HG02852 (cell line): ENCODE measurements around the gene HOXB4.
A peak's percentile ranks its signal among the peaks of the same experiment; 100 is the strongest.

Experiments used
- ATAC-seq: cut with Tn5 transposase; IDR thresholded peaks from one replicate; pipeline ENCODE4 v1.9.1; 2021; ENCODE audit warnings: mild to moderate bottlenecking, moderate library complexity; ENCODE audit not compliant: unreplicated experiment

Gene HOXB4

GRCh38 chr17:48590607-48591161, 12.5 kb upstream of the HOXB4 start:
- ATAC-seq = no peak

GRCh38 chr17:48589831-48590606, 11.9 kb upstream of the HOXB4 start, which contains the start of gene HOXB3:
Gene HOXB3, minus strand, starts transcription at chr17:48590241. Its CDS starts 37,767 bp downstream, at chr17:48552474.
- ATAC-seq = no peak

DNA sequence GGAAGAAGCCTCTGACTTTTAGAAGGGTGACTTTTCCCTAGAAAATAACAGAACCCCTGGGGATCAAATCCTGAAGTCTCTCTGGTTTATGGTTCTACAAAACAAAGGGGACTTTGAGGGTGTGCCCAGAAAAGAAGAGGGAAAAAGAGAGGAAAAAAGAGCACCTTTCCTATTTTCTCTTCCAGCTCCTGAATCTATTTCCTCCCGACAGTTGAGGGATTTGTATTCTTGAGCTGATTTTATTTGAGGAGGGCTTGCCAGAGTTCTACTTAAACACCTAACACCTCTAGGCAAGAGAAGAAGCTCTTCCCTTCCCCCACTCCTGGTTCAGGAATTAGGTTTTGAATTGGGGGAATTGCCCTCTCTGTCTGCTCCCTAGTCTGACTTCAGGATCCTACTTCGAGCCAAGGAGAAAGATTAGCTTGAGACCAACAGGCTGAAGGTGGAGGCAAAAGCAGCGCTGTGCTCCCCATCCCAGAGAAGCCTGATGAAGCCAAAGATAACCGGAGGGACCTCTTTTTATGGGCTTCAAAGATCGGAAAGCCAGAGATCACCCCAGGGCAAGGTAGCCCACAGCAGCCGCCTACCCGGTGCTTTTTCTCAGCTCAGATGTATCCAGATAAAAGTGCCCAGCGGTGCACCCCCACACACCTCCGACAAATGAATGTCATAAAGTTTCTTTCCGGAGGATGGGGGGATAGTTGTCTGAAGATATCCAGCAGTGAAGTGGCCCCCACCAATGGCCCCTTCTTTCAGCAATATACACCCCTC, 11.1 kb upstream of the HOXB4 start:
- no peak for ATAC-seq

DNA sequence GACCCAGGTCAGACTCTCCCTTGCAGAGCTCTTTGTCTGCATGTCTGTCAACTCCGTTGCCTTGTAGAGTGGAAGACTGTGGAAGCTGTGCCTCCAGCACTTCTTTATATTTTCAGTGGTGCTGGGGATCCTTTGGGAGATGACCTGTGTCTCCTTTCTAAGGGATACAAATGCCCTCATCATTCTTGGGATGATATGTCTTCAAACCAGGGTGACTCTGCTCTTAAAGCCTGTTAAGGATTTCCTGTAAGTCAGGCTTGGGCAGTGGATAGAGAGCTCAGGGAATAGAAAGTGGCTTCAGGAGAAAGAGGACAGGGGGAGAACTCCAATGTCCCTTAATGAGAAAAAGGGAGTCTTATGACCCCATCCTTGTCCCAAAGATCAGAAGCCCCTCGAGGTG, 10.4 kb upstream of the HOXB4 start:
- no peak for ATAC-seq

DNA sequence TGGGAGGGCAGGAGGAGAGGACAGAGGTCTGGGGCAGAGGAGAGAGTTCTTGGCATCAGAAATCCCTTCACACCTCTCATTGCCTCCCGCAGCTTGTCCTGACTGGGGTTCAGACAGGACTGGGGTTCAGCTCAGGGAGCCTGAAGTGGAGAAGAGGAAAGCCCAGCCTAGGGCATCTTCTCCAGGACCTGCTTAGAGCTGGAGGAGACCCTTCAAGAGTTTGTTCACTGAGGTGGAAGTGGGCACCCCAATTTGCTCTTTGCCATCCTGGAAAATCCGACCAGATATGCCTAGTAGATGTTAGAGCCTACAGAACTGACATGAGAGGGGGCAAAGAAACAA, 9.9 kb upstream of the HOXB4 start:
- ATAC-seq = no peak

- no peak for ATAC-seq
Measured at GRCh38 chr17:48587276-48588073, 9.3 kb upstream of the HOXB4 start.

DNA sequence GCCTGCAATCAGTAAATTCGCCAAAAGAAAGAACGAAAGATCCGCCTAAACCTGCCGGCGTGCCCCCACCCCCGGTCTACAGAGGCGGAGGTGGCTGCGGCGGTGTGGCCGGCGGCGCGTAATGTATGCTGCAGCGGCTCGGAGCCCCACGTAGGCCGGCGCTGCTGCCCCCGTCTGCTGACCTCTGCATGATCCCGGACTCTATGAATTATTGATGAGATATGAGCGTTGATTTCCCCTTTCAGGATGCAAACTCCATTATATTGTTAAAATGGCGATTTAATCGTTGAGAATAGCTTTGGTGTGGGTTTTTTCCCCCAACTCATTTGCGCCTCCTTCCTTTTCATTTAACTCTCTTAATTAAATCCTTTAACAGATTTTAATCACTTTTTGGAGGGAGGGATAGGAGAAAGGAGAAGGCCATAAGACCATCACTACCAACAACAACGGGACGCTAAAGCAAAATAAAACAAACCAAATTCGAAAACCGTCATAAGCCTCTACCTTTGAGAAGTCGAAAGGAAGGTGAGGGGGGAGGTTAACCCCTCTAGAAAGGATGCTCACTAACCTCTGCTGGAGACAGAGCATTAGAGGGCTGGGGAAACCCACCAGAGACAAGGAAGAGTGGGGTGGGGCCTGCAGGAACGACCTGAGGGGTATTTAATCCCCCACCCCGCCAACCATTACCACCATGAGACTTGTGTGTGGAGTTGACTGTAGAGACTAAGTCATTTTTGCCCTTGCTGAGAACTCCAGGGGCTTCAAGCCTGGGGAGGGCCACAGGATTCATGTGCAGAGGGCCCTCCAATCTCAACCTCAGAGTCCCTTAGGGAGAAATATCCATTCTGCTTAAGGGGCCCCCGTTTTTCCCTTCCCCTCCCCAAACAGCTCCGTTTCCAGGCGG, 8.5 kb upstream of the HOXB4 start:
- ATAC-seq = no peak

- no peak for ATAC-seq
Measured at GRCh38 chr17:48584223-48584741, 6.1 kb upstream of the HOXB4 start.

DNA sequence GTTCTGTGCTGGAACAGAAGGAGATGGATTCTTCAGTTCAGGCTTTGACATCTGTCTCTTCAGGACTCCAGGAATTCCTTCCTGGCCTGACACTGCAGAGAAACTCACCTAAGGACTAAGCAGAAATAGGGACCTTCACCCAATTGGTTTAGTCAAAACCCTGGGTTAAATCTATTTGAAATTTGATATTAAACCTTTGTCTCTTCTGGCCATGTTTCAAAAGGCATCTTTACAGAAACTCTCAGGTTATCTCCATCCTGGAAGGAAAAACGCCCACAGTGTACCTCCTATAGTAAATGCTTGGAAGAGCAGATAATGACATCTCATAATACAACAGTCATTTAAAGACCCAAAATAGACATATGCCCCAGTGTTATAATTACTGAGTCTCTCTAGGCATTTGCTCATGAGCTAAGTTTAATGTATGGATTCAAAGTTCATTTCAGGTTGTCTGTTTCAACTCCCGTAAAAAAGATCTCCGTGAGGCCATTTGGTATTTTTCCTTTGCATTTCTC, 5.6 kb upstream of the HOXB4 start:
- ATAC-seq = no peak

GRCh38 chr17:48582750-48583069, 4.6 kb upstream of the HOXB4 start:
- ATAC-seq = no peak

DNA sequence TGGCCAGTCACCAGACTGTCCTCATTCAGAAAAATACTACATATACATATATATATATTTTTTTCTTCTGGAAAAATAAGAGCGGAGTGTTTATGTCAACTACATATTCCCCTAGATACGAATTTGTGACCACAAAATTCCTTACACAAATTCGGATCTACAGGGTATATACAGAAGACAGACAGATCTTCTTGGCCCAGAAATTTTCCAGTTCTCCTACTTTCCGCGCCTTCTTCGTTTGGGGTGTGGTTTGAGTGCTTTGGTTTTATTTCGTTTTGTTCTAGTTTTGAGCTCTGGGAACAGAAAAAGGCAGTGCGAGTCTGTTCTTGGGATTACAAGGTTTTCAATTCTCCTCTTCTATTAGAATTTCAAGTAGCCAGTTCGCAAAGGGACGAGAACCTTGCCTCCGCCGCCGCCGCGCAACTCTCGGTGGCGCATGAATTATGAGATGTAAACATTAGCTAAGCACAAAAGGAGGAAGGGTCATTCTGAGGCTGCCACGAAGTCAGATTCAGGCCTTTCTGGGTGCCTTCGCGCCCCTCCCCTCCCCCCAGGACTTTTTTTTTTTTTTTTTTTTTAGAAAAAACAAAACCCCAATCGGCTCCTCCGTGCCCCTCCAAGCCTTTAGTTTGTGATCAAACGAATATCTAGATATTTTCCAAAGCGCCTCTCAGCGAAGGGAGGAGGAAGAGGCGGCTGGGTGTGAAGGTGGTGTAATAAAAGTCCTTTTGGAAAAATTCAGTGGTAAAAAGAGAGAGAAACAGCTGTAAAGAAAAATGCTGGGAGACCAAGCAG, 1.8 kb upstream of the HOXB4 start:
- no peak for ATAC-seq

GRCh38 chr17:48579471-48579759, 1.3 kb upstream of the HOXB4 start:
- ATAC-seq = no peak

GRCh38 chr17:48578616-48579470, 693 bp upstream of the HOXB4 start:
- ATAC-seq = peak; percentile 35

GRCh38 chr17:48577330-48577945, 712 bp downstream of the HOXB4 start:
- no peak for ATAC-seq

DNA sequence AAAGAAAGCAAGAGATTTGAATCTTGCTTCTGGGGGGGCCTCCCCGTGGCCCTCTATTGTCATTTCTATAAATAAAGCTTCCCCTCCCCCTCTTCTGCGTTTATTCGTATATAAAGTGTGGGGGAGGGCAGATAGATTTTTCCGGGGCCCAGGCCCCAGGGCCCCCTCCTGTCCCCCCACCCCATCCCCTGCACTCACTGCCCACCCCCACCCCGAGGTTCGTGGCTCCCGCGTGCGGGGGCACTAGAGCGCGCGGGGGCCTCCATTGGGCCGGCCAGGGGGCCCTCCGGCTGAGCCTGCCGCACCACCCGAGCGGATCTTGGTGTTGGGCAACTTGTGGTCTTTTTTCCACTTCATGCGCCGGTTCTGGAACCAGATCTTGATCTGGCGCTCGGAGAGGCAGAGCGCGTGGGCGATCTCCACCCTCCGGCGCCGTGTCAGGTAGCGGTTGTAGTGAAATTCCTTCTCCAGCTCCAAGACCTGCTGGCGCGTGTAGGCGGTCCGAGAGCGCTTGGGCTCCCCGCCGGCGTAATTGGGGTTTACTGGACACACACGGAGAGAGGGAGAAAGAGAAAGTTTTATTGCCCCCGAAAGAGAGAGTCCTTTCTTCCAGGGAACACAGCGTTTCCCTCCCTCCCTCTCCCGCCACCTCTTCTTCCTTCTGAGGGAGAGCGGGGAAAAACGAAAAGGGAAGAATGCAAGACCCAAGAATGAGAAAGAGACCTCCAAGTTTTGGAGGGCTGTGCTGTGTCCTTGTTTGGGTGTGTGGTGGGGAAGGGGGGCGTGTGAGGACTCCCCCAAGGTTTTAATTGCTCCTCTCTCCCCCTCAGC, 1.5 kb downstream of the HOXB4 start:
- ATAC-seq = no peak

DNA sequence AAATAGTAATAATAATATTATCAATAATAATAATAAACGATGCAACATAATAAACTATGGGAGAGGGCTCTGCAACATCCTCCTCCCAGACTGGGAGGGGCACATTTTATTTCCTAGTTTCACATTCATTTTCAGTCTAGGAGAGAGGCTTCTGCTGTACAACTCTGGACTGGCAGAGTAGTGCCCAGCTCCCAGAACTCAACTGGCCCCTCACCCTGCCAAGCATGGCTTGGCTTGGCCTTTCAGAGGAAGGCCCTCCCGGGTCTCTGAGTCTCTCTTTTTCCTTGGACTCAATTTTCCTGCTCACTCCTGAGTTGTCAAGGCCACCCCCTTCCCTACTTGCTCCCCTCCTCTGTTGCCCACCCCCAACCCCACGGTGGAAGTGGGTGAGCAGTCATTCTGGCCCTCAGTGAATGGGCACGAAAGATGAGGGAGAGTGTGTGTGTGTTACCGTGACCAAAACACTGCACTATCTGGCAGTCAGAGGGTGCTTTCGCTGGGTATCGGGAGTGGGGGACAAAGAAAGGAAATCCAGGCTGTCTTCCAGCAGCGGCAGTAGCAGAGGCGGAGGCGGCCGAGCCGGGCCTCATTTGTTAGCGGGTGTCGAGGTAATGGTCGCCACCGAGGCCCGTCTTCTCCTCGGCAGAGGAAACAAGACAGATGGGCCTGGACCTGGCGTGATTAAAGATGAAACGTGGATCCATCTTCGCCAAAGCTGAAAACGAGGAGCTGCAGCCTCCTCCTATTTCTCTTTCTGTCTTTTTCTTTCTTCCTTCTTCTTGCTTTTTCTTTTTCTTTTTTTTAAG, 2.3 kb downstream of the HOXB4 start:
- ATAC-seq = no peak
